Measurements from ENCODE around the gene PPFIA2. TPM values are rescaled to one million over a fixed set of nuclear protein-coding genes. Genes with fewer than 3 reads are reported as not detected.

PPFIA2 gene
- total and polyA plus RNA-seq, 10 of the 15 experiments (the other 5 are each of a cell fraction or from before 2014, with no cell fraction given): 0.06 to 0.39 (median 0.18) TPM; not detected in 6

GRCh38 chr12:81245907-81246570 lies 513.1 kb downstream of the PPFIA2 start:
- 0% methylated on average over 4 of the region's 4 CpGs for WGBS (ENCODE audit: insufficient coverage, insufficient replicate concordance, low lambda C conversion rate, missing lambda C conversion rate)
- SMC1A ChIA-PET (ENCODE audit: uncharacterized antibody, unreplicated experiment): no interaction called here
- ATAC-seq (no peak), FAIRE-seq (no peak), DNase-seq (ENCODE audit: low read depth, low spot score) (no peak)
- Histone ChIP-seq H4K20me1 (ENCODE audit: control insufficient read depth, insufficient read depth) (no peaks in the 10 kb centered on the region), H3K9ac (ENCODE audit: control insufficient read depth, insufficient read depth, low read length) (no peak overlapping the region), H3K27me3 (replicated peaks in 1 of 2; ENCODE audit: control insufficient read depth in 2 of 2, insufficient read depth in 2 of 2, low read length in 1 of 2) (no peaks in the 10 kb centered on the region), H2AFZ (ENCODE audit: control insufficient read depth, low read depth, low read length) (no peak overlapping the region), H3K79me2 (ENCODE audit: control insufficient read depth, insufficient read depth, low read length) (no peaks in the 10 kb centered on the region), H3K4me1 (ENCODE audit: control insufficient read depth, insufficient read depth, low read length) (no peaks in the 10 kb centered on the region), H3K9me3 (replicated peaks; ENCODE audit: control insufficient read depth, insufficient read depth, low read length) (no peaks in the 10 kb centered on the region), H3K36me3 (ENCODE audit: control insufficient read depth in 2 of 2, insufficient read depth in 2 of 2, low read length in 1 of 2) (no peaks in the 10 kb centered on the region), H3K4me3 (no peak overlapping the region), H3K27ac (ENCODE audit: control insufficient read depth, insufficient read depth) (no peak overlapping the region), H3K4me2 (ENCODE audit: control insufficient read depth, insufficient read depth) (no peak overlapping the region)
- RAD21 ChIA-PET (ENCODE audit: unreplicated experiment): no interaction called here
- BruUV-seq (replicated peaks): no TSS peak
- in situ Hi-C loops (cut with MboI): no loop called here
- TF ChIP-seq CREM (IDR thresholded peaks at IDR 0.05; ENCODE audit: low read depth) (no peak), FOXM1 (IDR thresholded peaks at IDR 0.05; ENCODE audit: low read depth, low read length) (no peak), LARP7 (IDR thresholded peaks at IDR 0.05) (no peak), PBX3 (IDR thresholded peaks at IDR 0.05; ENCODE audit: insufficient replicate concordance, low read depth, low read length) (no peak), ZNF592 (IDR thresholded peaks at IDR 0.05) (no peak), ZBTB4 (CRISPR knock-in tag; IDR thresholded peaks at IDR 0.05) (no peak)
- POLR2A ChIA-PET: no interaction called here
- CTCF ChIA-PET: no interaction called here
- intact Hi-C loops (cut with micrococcal nuclease; ENCODE audit: unreplicated experiment): no loop called here

All from GM12878 (cell line).